HFFc6 (cell line): Measurements from ENCODE around the gene ARID5A. TPM values are rescaled to one million over a fixed set of nuclear protein-coding genes. Genes with fewer than 3 reads are reported as not detected.

Source experiments
- DNase-seq: peaks from one replicate; pipeline ENCODE4 v3.0.0-alpha.2; 2018
- H3K27ac Mint-ChIP-seq: 2 replicates; pipeline ENCODE4 v1.8.0; 2020; ENCODE audit warnings: mild to moderate bottlenecking, mixed read lengths
- H3K27me3 Mint-ChIP-seq: 2 replicates; pipeline ENCODE4 v1.8.0; 2021; ENCODE audit warnings: mild to moderate bottlenecking, moderate library complexity, mixed read lengths; ENCODE audit not compliant: insufficient read depth
- H3K36me3 Mint-ChIP-seq: 2 replicates; pipeline ENCODE4 v1.8.0; 2021; ENCODE audit warnings: low read depth, mixed read lengths
- H3K4me1 Mint-ChIP-seq: 2 replicates; pipeline ENCODE4 v1.8.0; 2020; ENCODE audit warnings: low read depth, mixed read lengths
- H3K4me3 Mint-ChIP-seq: 2 replicates; pipeline ENCODE4 v1.8.0; 2020; ENCODE audit warnings: mild to moderate bottlenecking, moderate library complexity, mixed read lengths
- H3K9me3 Mint-ChIP-seq: 2 replicates; pipeline ENCODE4 v1.8.0; 2020; ENCODE audit warnings: mild to moderate bottlenecking, mixed read lengths
- CTCF ChIP-seq: fragments of 200-600 bp; sonication (generic); IDR thresholded peaks from 2 replicates; pipeline ENCODE4 v1.5.0; 2021; ENCODE audit warnings: antibody characterized with exemption, mild to moderate bottlenecking
- total RNA-seq, 6 experiments: library from RNA; stranded (reverse); fragmentation: NEBNext Ultra II Directional; extraction: Animal tissue kit (Norgen Biotek cat#: 25700); gene quantifications; 2 replicates in 1 of 6; 3 replicates in 5 of 6; pipeline ENCODE4 v1.2.3, GENCODE V29; 2021

The ARID5A gene
- total RNA-seq, 6 experiments from 2014 or later: 9.6 to 13.6 (median 10.0) TPM

- Mint-ChIP-seq H3K4me3 (peak overlapping the region; percentile 92), H3K9me3 (no peaks in the 10 kb centered on the region), H3K27me3 (peaks cover 2% of the 10 kb centered on the region; the same call in 1 of the 2 replicates), H3K36me3 (no peaks in the 10 kb centered on the region; the same call in 1 of the 2 replicates), H3K27ac (no peak overlapping the region), H3K4me1 (peaks cover 59% of the 10 kb centered on the region)
- no peak for DNase-seq
- TF ChIP-seq CTCF: no peak
Observed at GRCh38 chr2:96537734-96538486, 1.4 kb downstream of the ARID5A start.

GRCh38 chr2:96538487-96539214 lies 2.1 kb downstream of the ARID5A start:
- H3K4me1 Mint-ChIP-seq: peaks cover 54% of the 10 kb centered on the region

GRCh38 chr2:96539215-96539920 lies 2.8 kb downstream of the ARID5A start:
- Mint-ChIP-seq H3K36me3 (peaks cover 10% of the 10 kb centered on the region), H3K4me3 (peak overlapping the region; percentile 37), H3K27me3 (peaks cover 2% of the 10 kb centered on the region; the same call in 1 of the 2 replicates), H3K4me1 (peaks cover 46% of the 10 kb centered on the region), H3K9me3 (no peaks in the 10 kb centered on the region), H3K27ac (peak overlapping the region; percentile 76)
- DNase-seq: no peak
- TF ChIP-seq CTCF: no peak

More at GRCh38 chr2:96538487-96539214, 2.1 kb downstream of the ARID5A start:
- peaks cover 2% of the 10 kb centered on the region; the same call in 1 of the 2 replicates for H3K27me3 Mint-ChIP-seq
- H3K27ac Mint-ChIP-seq: no peak overlapping the region
- peaks cover 6% of the 10 kb centered on the region for H3K36me3 Mint-ChIP-seq
- no peak for TF ChIP-seq CTCF
- H3K4me3 Mint-ChIP-seq: peak overlapping the region; percentile 92
- peak; percentile 23 for DNase-seq
- H3K9me3 Mint-ChIP-seq: no peaks in the 10 kb centered on the region

- Mint-ChIP-seq H3K9me3 (no peaks in the 10 kb centered on the region), H3K36me3 (peaks cover 15% of the 10 kb centered on the region), H3K4me3 (peak overlapping the region; percentile 38), H3K27me3 (peaks cover 2% of the 10 kb centered on the region; the same call in 1 of the 2 replicates), H3K4me1 (peaks cover 42% of the 10 kb centered on the region), H3K27ac (peak overlapping the region; percentile 76)
- no peak for TF ChIP-seq CTCF
- DNase-seq: peak; percentile 89
Observed at GRCh38 chr2:96540136-96540535, 3.6 kb downstream of the ARID5A start.

GRCh38 chr2:96541398-96542152 lies 5.0 kb downstream of the ARID5A start:
- Mint-ChIP-seq H3K4me3 (peak overlapping the region; percentile 57), H3K4me1 (peaks cover 42% of the 10 kb centered on the region), H3K9me3 (no peaks in the 10 kb centered on the region), H3K36me3 (peaks cover 19% of the 10 kb centered on the region), H3K27ac (peak overlapping the region; percentile 61), H3K27me3 (peaks cover 2% of the 10 kb centered on the region; the same call in 1 of the 2 replicates)
- no peak for TF ChIP-seq CTCF
- peak; percentile 57 for DNase-seq
